A549 (cell line): ENCODE measurements around the gene AURKB.
A peak's percentile ranks its signal among the peaks of the same experiment; 100 is the strongest.

Source experiments
- BHLHE40 ChIP-seq: IDR thresholded peaks from 2 replicates; pipeline ENCODE4 v1.6.1; 2012; ENCODE audit warnings: low read depth, low read length, inconsistent platforms
- EHMT2 ChIP-seq: fragments of 200-600 bp; sonication (generic); IDR thresholded peaks from 2 replicates; pipeline ENCODE4 v1.6.1; 2016; ENCODE audit warnings: antibody characterized with exemption, low read depth, mild to moderate bottlenecking, moderate library complexity
- EP300 ChIP-seq, 2 experiments: fragments of >200 bp; sonication (Bioruptor Twin); formaldehyde crosslinking; IDR thresholded peaks; 2 replicates in 1 of 2; 3 replicates in 1 of 2; pipeline ENCODE4 v1.6.1; 2016 to 2017
- KDM1A ChIP-seq: fragments of 200-600 bp; sonication (generic); IDR thresholded peaks from 2 replicates; pipeline ENCODE4 v1.6.1; 2016; ENCODE audit warnings: low read depth, mild to moderate bottlenecking
- NR3C1 ChIP-seq: fragments of >200 bp; sonication (Bioruptor Twin); formaldehyde crosslinking; IDR thresholded peaks from 3 replicates; pipeline ENCODE4 v1.6.1; 2017
- PHF8 ChIP-seq: fragments of 200-600 bp; sonication (generic); IDR thresholded peaks from 2 replicates; pipeline ENCODE4 v1.6.1; 2016; ENCODE audit warnings: low read depth, mild to moderate bottlenecking, antibody characterized with exemption, moderate library complexity, borderline replicate concordance
- RAD21 ChIP-seq, 2 experiments: fragments of >200 bp in 1 of 2; sonication (Bioruptor Twin) in 1 of 2; formaldehyde crosslinking in 1 of 2; IDR thresholded peaks in 1 of 2; conservative IDR thresholded peaks in 1 of 2; 2 replicates in 1 of 2; 3 replicates in 1 of 2; pipeline ENCODE4 v1.6.1; 2012 to 2018; ENCODE audit warnings: inconsistent platforms in 1 of 2
- SREBF2 ChIP-seq: fragments of 450-650 bp; IDR thresholded peaks from 2 replicates; pipeline ENCODE4 v1.6.1; 2014; ENCODE audit warnings: mild to moderate bottlenecking, moderate library complexity
- TF ChIP-seq, protein P1 (sequence below): fragments of >200 bp; sonication (Bioruptor Twin); formaldehyde crosslinking; IDR thresholded peaks from 3 replicates; pipeline ENCODE4 v1.5.1; 2016

DNA sequence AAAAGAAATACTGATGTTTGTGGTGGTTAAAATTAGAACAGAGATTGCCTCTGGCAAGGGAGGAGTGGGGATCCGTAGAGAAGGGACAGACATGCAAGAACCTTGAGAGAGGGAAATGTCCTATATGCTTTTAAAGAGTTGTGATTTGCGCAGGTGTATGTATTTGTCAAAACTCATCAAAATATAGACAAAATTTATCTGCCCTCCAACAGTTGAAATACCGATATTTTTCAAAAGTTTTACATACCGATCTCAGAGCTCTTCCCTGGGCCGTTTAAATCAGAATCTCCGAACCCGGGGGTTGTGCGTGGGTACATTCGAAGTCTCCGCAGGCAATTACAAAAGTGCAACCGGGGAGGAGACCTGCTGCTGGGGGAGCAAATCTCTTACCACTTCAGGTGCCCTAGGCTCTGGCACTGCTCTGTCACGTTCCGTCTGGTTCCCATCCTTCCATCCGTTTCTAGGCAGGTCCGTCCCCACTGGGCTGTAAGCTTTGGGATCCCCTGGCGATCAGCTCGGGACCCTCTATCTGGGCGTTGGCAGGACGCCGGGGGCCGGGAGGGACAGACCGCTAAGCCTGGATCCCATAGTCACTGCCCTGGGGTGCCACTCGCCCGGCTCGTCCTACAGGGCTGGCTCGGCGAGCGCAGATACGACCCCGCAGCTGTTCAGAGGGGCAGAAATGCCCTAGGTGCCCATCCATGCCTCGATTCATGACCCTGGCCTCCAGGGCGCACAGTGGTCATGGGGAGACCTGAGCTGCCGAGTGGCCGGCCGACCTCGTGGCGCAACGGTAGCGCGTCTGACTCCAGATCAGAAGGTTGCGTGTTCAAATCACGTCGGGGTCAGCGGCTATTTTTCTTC lies 24.6 kb downstream of the AURKB start:
- TF ChIP-seq RAD21 (conservative IDR thresholded peaks at IDR 0.05 in 1 of 2, IDR thresholded peaks at IDR 0.05 in 1 of 2) = no peak
- no peak for TF ChIP-seq EHMT2
- TF ChIP-seq SREBF2 = peak; percentile 96
- TF ChIP-seq, protein P1, sequence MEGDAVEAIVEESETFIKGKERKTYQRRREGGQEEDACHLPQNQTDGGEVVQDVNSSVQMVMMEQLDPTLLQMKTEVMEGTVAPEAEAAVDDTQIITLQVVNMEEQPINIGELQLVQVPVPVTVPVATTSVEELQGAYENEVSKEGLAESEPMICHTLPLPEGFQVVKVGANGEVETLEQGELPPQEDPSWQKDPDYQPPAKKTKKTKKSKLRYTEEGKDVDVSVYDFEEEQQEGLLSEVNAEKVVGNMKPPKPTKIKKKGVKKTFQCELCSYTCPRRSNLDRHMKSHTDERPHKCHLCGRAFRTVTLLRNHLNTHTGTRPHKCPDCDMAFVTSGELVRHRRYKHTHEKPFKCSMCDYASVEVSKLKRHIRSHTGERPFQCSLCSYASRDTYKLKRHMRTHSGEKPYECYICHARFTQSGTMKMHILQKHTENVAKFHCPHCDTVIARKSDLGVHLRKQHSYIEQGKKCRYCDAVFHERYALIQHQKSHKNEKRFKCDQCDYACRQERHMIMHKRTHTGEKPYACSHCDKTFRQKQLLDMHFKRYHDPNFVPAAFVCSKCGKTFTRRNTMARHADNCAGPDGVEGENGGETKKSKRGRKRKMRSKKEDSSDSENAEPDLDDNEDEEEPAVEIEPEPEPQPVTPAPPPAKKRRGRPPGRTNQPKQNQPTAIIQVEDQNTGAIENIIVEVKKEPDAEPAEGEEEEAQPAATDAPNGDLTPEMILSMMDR = no peak
- TF ChIP-seq EP300 (IDR thresholded peaks at IDR 0.05) = no peak
- TF ChIP-seq PHF8 = 0 out of 2 replicates have a peak, but pooled peaks have one; percentile 20
- 0 out of 2 replicates have a peak, but pooled peaks have one; percentile 14 for TF ChIP-seq KDM1A
- no peak for TF ChIP-seq NR3C1
- TF ChIP-seq BHLHE40 = no peak
